CD14-positive monocyte (primary cell): ENCODE data around the gene AGER. TPM values are rescaled to one million over a fixed set of nuclear protein-coding genes. Genes with fewer than 3 reads are reported as not detected.

Experiments used
- DNase-seq, 3 donors: peaks; one replicate each; pipeline ENCODE4 v3.0.0-alpha.2; 2011 to 2022
- H2AFZ ChIP-seq: 2 replicates; pipeline ENCODE4 v1.6.0; 2012; ENCODE audit warnings: mild to moderate bottlenecking, low read depth, low read length, inconsistent platforms; ENCODE audit not compliant: insufficient read depth, poor library complexity, severe bottlenecking
- H3K27ac ChIP-seq, 2 donors: 1 replicate in 1 of 2; 2 replicates in 1 of 2; pipeline ENCODE4 v1.5.1; 2012 to 2013; ENCODE audit warnings: low read length in 2 of 2, control low read depth in 1 of 2, inconsistent platforms in 1 of 2, low read depth in 1 of 2, mild to moderate bottlenecking in 1 of 2
- H3K27me3 ChIP-seq, 2 donors: one replicate each; pipeline versions ENCODE4 v1.6.0 to v1.6.1; 2011 to 2013; ENCODE audit warnings: low read length in 2 of 2; ENCODE audit not compliant: control insufficient read depth in 2 of 2, insufficient read depth in 2 of 2
- H3K36me3 ChIP-seq, 2 donors: replicated peaks in 1 of 2; 1 replicate in 1 of 2; 2 replicates in 1 of 2; pipeline versions ENCODE4 v1.5.1 to v1.6.1; 2012 to 2013; ENCODE audit warnings: low read length in 2 of 2, control low read depth in 1 of 2, inconsistent platforms in 1 of 2, mild to moderate bottlenecking in 1 of 2; ENCODE audit not compliant: insufficient read depth in 2 of 2, control insufficient read depth in 1 of 2
- H3K4me1 ChIP-seq, 2 donors: 1 replicate in 1 of 2; 2 replicates in 1 of 2; pipeline versions ENCODE4 v1.5.1 to v1.6.1; 2012 to 2013; ENCODE audit warnings: low read length in 2 of 2, control low read depth in 1 of 2, inconsistent platforms in 1 of 2, mild to moderate bottlenecking in 1 of 2, moderate library complexity in 1 of 2; ENCODE audit not compliant: insufficient read depth in 2 of 2, control insufficient read depth in 1 of 2
- H3K4me2 ChIP-seq: replicated peaks from 2 replicates; pipeline ENCODE3; 2012; ENCODE audit warnings: low read length, moderate library complexity, mild to moderate bottlenecking; ENCODE audit not compliant: poor library complexity, severe bottlenecking; ENCODE audit errors: extremely low read depth
- H3K4me3 ChIP-seq, 3 experiments: fragments of 200-600 bp in 1 of 3; sonication (generic) in 1 of 3; replicated peaks in 1 of 3; 1 replicate in 2 of 3; 2 replicates in 1 of 3; pipeline ENCODE4 v1.5.1; 2011 to 2013; ENCODE audit warnings: low read length in 3 of 3, mild to moderate bottlenecking in 3 of 3, control low read depth in 2 of 3, low read depth in 2 of 3, inconsistent platforms in 1 of 3, moderate library complexity in 1 of 3
- H3K79me2 ChIP-seq: 2 replicates; pipeline ENCODE4 v1.6.0; 2012; ENCODE audit warnings: mild to moderate bottlenecking, control low read depth, inconsistent platforms, low read length, moderate library complexity; ENCODE audit not compliant: insufficient read depth
- H3K9ac ChIP-seq: 2 replicates; pipeline ENCODE4 v1.6.0; 2017; ENCODE audit warnings: low read length, mild to moderate bottlenecking; ENCODE audit not compliant: insufficient read depth, poor library complexity, severe bottlenecking
- H3K9me3 ChIP-seq, 2 donors: replicated peaks in 1 of 2; 1 replicate in 1 of 2; 2 replicates in 1 of 2; pipeline versions ENCODE4 v1.5.1 to v1.6.1; 2012 to 2013; ENCODE audit warnings: low read length in 2 of 2, control low read depth in 1 of 2; ENCODE audit not compliant: control insufficient read depth in 1 of 2, insufficient read depth in 1 of 2
- H4K20me1 ChIP-seq: 2 replicates; pipeline ENCODE4 v1.6.0; 2012; ENCODE audit warnings: mild to moderate bottlenecking, low read length, control low read depth, moderate library complexity; ENCODE audit not compliant: insufficient read depth
- H3K27ac Mint-ChIP-seq, 7 donors: one replicate each; pipeline ENCODE4 v1.8.0; 2020; ENCODE audit warnings: mild to moderate bottlenecking in 7 of 7, mixed read lengths in 7 of 7, moderate library complexity in 6 of 7, inconsistent platforms in 2 of 7
- H3K27me3 Mint-ChIP-seq, 3 donors: one replicate each; pipeline ENCODE4 v1.8.0; 2021 to 2022; ENCODE audit warnings: low read depth in 3 of 3, mild to moderate bottlenecking in 3 of 3, mixed read lengths in 3 of 3, moderate library complexity in 3 of 3, inconsistent platforms in 1 of 3
- H3K36me3 Mint-ChIP-seq, 2 donors: one replicate each; pipeline ENCODE4 v1.8.0; 2020; ENCODE audit warnings: mixed read lengths in 2 of 2, inconsistent platforms in 1 of 2, mild to moderate bottlenecking in 1 of 2
- H3K4me1 Mint-ChIP-seq: one replicate; pipeline ENCODE4 v1.8.0; 2020; ENCODE audit warnings: mild to moderate bottlenecking, mixed read lengths
- H3K4me3 Mint-ChIP-seq, 2 donors: one replicate each; pipeline ENCODE4 v1.8.0; 2020; ENCODE audit warnings: mild to moderate bottlenecking in 2 of 2, mixed read lengths in 2 of 2, moderate library complexity in 1 of 2
- H3K9me3 Mint-ChIP-seq, 7 donors: one replicate each; pipeline ENCODE4 v1.8.0; 2020 to 2022; ENCODE audit warnings: mixed read lengths in 7 of 7, mild to moderate bottlenecking in 6 of 7, moderate library complexity in 6 of 7, inconsistent platforms in 2 of 7
- WGBS: methylation state at CpG from one replicate; pipeline ENCODE4 v1.1.5; 2013; ENCODE audit warnings: missing lambda C conversion rate; ENCODE audit not compliant: insufficient coverage; 5-methylcytosine and 5-hydroxymethylcytosine counted together
- intact Hi-C, 2 donors: fragments of 100-400 bp; cut with micrococcal nuclease; formaldehyde crosslinking; loops; one replicate each; pipeline versions ENCODE4 v1.15.0 to v1.15.1; 2023
- polyA plus RNA-seq, 3 donors: library from polyadenylated mRNA; depleted of rRNA in 1 of 3; unstranded in 2 of 3; stranded (reverse) in 1 of 3; fragments of 300-500 nt in 2 of 3; fragments of >200 nt in 1 of 3; fragmentation: Illumina TruSeq in 2 of 3; gene quantifications; 1 replicate in 2 of 3; 2 replicates in 1 of 3; pipeline ENCODE4 v1.2.3, GENCODE V29; 2012 to 2021
- TF ChIP-seq, protein P1 (sequence below): fragments of 200-600 bp; IDR thresholded peaks from one replicate; pipeline ENCODE4 v1.8.0; 2022; ENCODE audit warnings: antibody characterized with exemption, mild to moderate bottlenecking

AGER gene
- polyA plus RNA-seq, 3 donors, result 0.60 to 55.0 TPM; not detected in 1

DNA sequence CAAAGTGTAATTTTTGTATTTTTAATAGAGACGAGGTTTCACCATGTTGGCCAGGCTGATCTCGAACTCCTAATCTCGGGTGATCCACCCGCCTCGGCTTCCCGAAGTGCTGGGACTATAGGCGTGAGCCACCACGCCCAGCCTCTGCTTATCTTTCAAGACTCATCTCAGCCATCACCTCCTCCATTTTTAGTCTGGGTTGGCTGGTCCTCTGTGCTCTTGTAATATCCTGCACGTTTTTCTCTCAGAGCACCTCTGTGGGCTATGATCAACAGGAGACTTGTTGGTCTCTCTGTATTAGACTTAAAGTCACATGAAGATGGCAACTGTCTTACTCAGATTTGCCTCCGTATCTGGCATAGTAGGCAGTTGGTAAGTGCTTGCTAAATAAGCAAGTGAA is 32.2 kb upstream of the AGER start:
- Histone ChIP-seq H3K79me2 (no peaks in the 10 kb centered on the region), H3K4me3 (no peak overlapping the region), H3K9ac (no peak overlapping the region), H3K4me1 (no peaks in the 10 kb centered on the region), H3K4me2 (no peak overlapping the region), H3K27ac (no peak overlapping the region), H2AFZ (no peak overlapping the region), H3K27me3 (no peaks in the 10 kb centered on the region), H3K36me3 (no peaks in the 10 kb centered on the region), H4K20me1 (no peaks in the 10 kb centered on the region), H3K9me3 (no peaks in the 10 kb centered on the region)
- H3K36me3 Mint-ChIP-seq, result no peaks in the 10 kb centered on the region
- TF ChIP-seq, protein P1, sequence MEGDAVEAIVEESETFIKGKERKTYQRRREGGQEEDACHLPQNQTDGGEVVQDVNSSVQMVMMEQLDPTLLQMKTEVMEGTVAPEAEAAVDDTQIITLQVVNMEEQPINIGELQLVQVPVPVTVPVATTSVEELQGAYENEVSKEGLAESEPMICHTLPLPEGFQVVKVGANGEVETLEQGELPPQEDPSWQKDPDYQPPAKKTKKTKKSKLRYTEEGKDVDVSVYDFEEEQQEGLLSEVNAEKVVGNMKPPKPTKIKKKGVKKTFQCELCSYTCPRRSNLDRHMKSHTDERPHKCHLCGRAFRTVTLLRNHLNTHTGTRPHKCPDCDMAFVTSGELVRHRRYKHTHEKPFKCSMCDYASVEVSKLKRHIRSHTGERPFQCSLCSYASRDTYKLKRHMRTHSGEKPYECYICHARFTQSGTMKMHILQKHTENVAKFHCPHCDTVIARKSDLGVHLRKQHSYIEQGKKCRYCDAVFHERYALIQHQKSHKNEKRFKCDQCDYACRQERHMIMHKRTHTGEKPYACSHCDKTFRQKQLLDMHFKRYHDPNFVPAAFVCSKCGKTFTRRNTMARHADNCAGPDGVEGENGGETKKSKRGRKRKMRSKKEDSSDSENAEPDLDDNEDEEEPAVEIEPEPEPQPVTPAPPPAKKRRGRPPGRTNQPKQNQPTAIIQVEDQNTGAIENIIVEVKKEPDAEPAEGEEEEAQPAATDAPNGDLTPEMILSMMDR, result no peak
- intact Hi-C loops, result no loop called here
- no peak overlapping the region for H3K4me3 Mint-ChIP-seq
- peaks cover 6% of the 10 kb centered on the region for H3K4me1 Mint-ChIP-seq
- no peak overlapping the region for H3K27ac Mint-ChIP-seq
- no peaks in the 10 kb centered on the region for H3K9me3 Mint-ChIP-seq
- WGBS, result 73% methylated on average over 3 of the region's 10 CpGs
- DNase-seq, result no peak
- peaks cover 0 to 13% (median 2%) of the 10 kb centered on the region in 3 donors for H3K27me3 Mint-ChIP-seq

DNA sequence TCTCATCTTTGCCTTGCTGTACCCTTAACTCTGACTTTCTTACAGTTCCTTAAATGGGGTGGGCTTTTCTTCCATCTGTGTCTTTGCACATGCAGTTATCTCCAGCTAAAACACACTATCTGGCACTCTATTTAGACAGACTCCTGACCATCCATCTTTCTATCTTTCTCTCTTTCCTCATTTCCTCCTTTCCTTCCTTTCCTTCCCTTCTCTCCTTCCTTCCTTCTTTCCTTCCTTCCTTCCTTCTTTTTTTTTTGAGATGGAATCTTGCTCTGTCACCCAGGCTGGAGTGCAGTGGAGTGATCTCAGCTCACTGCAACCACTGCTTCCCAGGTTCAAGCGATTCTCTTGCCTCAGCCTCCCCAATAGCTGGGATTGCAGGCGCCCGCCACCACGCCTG is 31.6 kb upstream of the AGER start:
- 100% methylated on average over 1 of the region's 4 CpGs for WGBS
- Histone ChIP-seq H3K4me1 (no peaks in the 10 kb centered on the region), H4K20me1 (no peaks in the 10 kb centered on the region), H3K4me2 (no peak overlapping the region), H3K27me3 (no peaks in the 10 kb centered on the region), H3K9ac (no peak overlapping the region), H3K4me3 (no peak overlapping the region), H2AFZ (no peak overlapping the region), H3K79me2 (no peaks in the 10 kb centered on the region), H3K9me3 (no peaks in the 10 kb centered on the region), H3K36me3 (no peaks in the 10 kb centered on the region), H3K27ac (no peak overlapping the region)
- TF ChIP-seq, protein P1, result no peak
- H3K9me3 Mint-ChIP-seq, result no peaks in the 10 kb centered on the region
- H3K4me1 Mint-ChIP-seq, result peaks cover 6% of the 10 kb centered on the region
- intact Hi-C loops, result no loop called here
- DNase-seq, result no peak
- peaks cover 0 to 15% (median 2%) of the 10 kb centered on the region in 3 donors for H3K27me3 Mint-ChIP-seq
- H3K36me3 Mint-ChIP-seq, result no peaks in the 10 kb centered on the region
- no peak overlapping the region for H3K27ac Mint-ChIP-seq
- no peak overlapping the region for H3K4me3 Mint-ChIP-seq
